Tibial nerve (tissue), 4 donors: ENCODE measurements around the gene ATR. TPM values are rescaled to one million over a fixed set of nuclear protein-coding genes. Genes with fewer than 3 reads are reported as not detected.
"Not testable (repeated sequence)": the region's sequence is repeated elsewhere in the genome, so short reads cannot be mapped to it uniquely, and the experiment has no call there.

Experiments
- DNase-seq, 2 donors: peaks; one replicate each; pipeline ENCODE4 v3.0.0-alpha.2; 2019; ENCODE audit warnings: low spot score in 2 of 2
- H3K27ac ChIP-seq, 4 donors: fragments of 200-600 bp; sonication (generic) in 3 of 4; one replicate each; pipeline ENCODE4 v1.5.1; 2017 to 2019; ENCODE audit warnings: mild to moderate bottlenecking in 1 of 4
- H3K27me3 ChIP-seq, 2 donors: fragments of 200-600 bp; sonication (generic) in 1 of 2; one replicate each; pipeline versions ENCODE4 v1.5.1 to v1.6.0; 2017 to 2019
- H3K36me3 ChIP-seq, 3 donors: fragments of 200-600 bp; sonication (generic); one replicate each; pipeline ENCODE4 v1.5.1; 2018 to 2019
- H3K4me1 ChIP-seq, 4 donors: fragments of 200-600 bp; sonication (generic) in 3 of 4; one replicate each; pipeline ENCODE4 v1.5.1; 2017 to 2019
- H3K4me3 ChIP-seq, 4 donors: fragments of 200-600 bp; sonication (generic) in 3 of 4; one replicate each; pipeline ENCODE4 v1.5.1; 2017 to 2019; ENCODE audit warnings: mild to moderate bottlenecking in 1 of 4, moderate library complexity in 1 of 4
- H3K9me3 ChIP-seq, 4 donors: fragments of 200-600 bp; sonication (generic) in 3 of 4; one replicate each; pipeline ENCODE4 v1.5.1; 2017 to 2019
- CTCF ChIP-seq, 5 experiments: fragments of 200-600 bp in 3 of 5; fragments of 450-650 bp in 2 of 5; sonication (generic) in 3 of 5; IDR thresholded peaks; one replicate each; pipeline ENCODE4 v1.5.1; 2016 to 2019; ENCODE audit warnings: antibody characterized with exemption in 5 of 5, mild to moderate bottlenecking in 3 of 5, moderate library complexity in 2 of 5
- EP300 ChIP-seq, 2 donors: sonication (generic); formaldehyde crosslinking; IDR thresholded peaks; one replicate each; pipeline ENCODE4 v1.6.1; 2017; ENCODE audit warnings: antibody characterized with exemption in 2 of 2, mild to moderate bottlenecking in 1 of 2
- POLR2A ChIP-seq, 2 donors: fragments of 450-650 bp; IDR thresholded peaks; one replicate each; pipeline ENCODE4 v1.6.1; 2017; ENCODE audit warnings: antibody characterized with exemption in 2 of 2, mild to moderate bottlenecking in 2 of 2, moderate library complexity in 2 of 2
- WGBS, 2 donors: methylation state at CpG; one replicate each; pipeline ENCODE4 v1.1.5; 2018; 5-methylcytosine and 5-hydroxymethylcytosine counted together
- total RNA-seq, 4 donors: library from RNA; depleted of rRNA; stranded (reverse); fragments of >200 nt; gene quantifications; one replicate each; pipeline ENCODE4 v1.1.0, GENCODE V29; 2016

Gene ATR
- total RNA-seq, 4 donors from 2014 or later = 20.8 to 43.3 (median 31.6) TPM

- Histone ChIP-seq H3K4me3 (no peak overlapping the region), H3K36me3 (peaks cover 0 to 35% (median 0%) of the 10 kb centered on the region in 3 donors), H3K9me3 (no peaks in the 10 kb centered on the region), H3K4me1 (no peaks in the 10 kb centered on the region), H3K27ac (no peak overlapping the region), H3K27me3 (no peaks in the 10 kb centered on the region)
- WGBS, 2 donors = 73 to 93% methylated on average over 12 to 20 of the region's 21 CpGs
- DNase-seq = no peak
- TF ChIP-seq POLR2A (IDR thresholded peaks at IDR 0.05) (no peak), EP300 (IDR thresholded peaks at IDR 0.05) (no peak), CTCF (IDR thresholded peaks at IDR 0.05) (no peak)
These were observed 10.0 kb downstream of the ATR start for GRCh38 chr3:142568393-142569017.

GRCh38 chr3:142566096-142566495 lies 12.4 kb downstream of the ATR start:
- Histone ChIP-seq H3K4me1 (no peaks in the 10 kb centered on the region), H3K4me3 (no peak overlapping the region), H3K36me3 (peaks cover 0 to 54% (median 0%) of the 10 kb centered on the region in 3 donors), H3K27me3 (no peaks in the 10 kb centered on the region), H3K27ac (no peak overlapping the region), H3K9me3 (no peaks in the 10 kb centered on the region)
- DNase-seq = no peak
- TF ChIP-seq CTCF (IDR thresholded peaks at IDR 0.05) (no peak), POLR2A (IDR thresholded peaks at IDR 0.05) (no peak), EP300 (IDR thresholded peaks at IDR 0.05) (no peak)
- 49% methylated on average over 3 of the region's 3 CpGs for WGBS, 2 donors

GRCh38 chr3:142563496-142563997 lies 15.0 kb downstream of the ATR start:
- Histone ChIP-seq H3K27me3 (no peaks in the 10 kb centered on the region), H3K4me3 (no peak overlapping the region), H3K4me1 (no peaks in the 10 kb centered on the region), H3K27ac (no peak overlapping the region), H3K9me3 (no peaks in the 10 kb centered on the region), H3K36me3 (peaks cover 0 to 66% (median 0%) of the 10 kb centered on the region in 3 donors)
- 91 to 93% methylated on average over 4 of the region's 4 CpGs for WGBS, 2 donors
- TF ChIP-seq POLR2A (IDR thresholded peaks at IDR 0.05) (no peak), CTCF (IDR thresholded peaks at IDR 0.05) (no peak), EP300 (IDR thresholded peaks at IDR 0.05) (no peak)
- no peak for DNase-seq

GRCh38 chr3:142560118-142560517 lies 18.4 kb downstream of the ATR start:
- Histone ChIP-seq H3K9me3 (no peaks in the 10 kb centered on the region), H3K4me1 (no peaks in the 10 kb centered on the region), H3K4me3 (no peak overlapping the region), H3K36me3 (peaks cover 0 to 84% (median 0%) of the 10 kb centered on the region in 3 donors), H3K27me3 (no peaks in the 10 kb centered on the region), H3K27ac (no peak overlapping the region)
- no peak for DNase-seq
- TF ChIP-seq EP300 (IDR thresholded peaks at IDR 0.05) = no peak
- TF ChIP-seq POLR2A (IDR thresholded peaks at IDR 0.05) = no peak
- no peak for TF ChIP-seq CTCF (IDR thresholded peaks at IDR 0.05)

GRCh38 chr3:142553741-142554140 lies 24.8 kb downstream of the ATR start:
- H3K36me3 ChIP-seq = peaks cover 0 to 92% (median 0%) of the 10 kb centered on the region in 3 donors
- no peak for TF ChIP-seq CTCF (IDR thresholded peaks at IDR 0.05)
- TF ChIP-seq EP300 (IDR thresholded peaks at IDR 0.05) = no peak
- no peak for TF ChIP-seq POLR2A (IDR thresholded peaks at IDR 0.05)
- no peaks in the 10 kb centered on the region for H3K9me3 ChIP-seq
- no peak overlapping the region for H3K27ac ChIP-seq
- no peaks in the 10 kb centered on the region for H3K4me1 ChIP-seq
- no peaks in the 10 kb centered on the region for H3K27me3 ChIP-seq
- no peak overlapping the region for H3K4me3 ChIP-seq
- 93 to 97% methylated on average over 1 of the region's 1 CpG for WGBS, 2 donors
- DNase-seq = no peak

GRCh38 chr3:142552579-142552978 lies 26.0 kb downstream of the ATR start:
- not testable (repeated sequence) for H3K4me1 ChIP-seq, DNase-seq, H3K27me3 ChIP-seq, H3K4me3 ChIP-seq, H3K27ac ChIP-seq, H3K9me3 ChIP-seq
- peaks cover 0 to 93% (median 0%) of the 10 kb centered on the region in 3 donors for H3K36me3 ChIP-seq
- WGBS, 2 donors = 100% methylated on average over 1 of the region's 1 CpG
